VCaP (cell line): Measurements from ENCODE around the gene CRACR2B.

Experiments
- H3K27ac ChIP-seq: fragments of 450-650 bp; 2 replicates; pipeline ENCODE4 v1.5.1; 2017
- TF ChIP-seq, protein P1 (sequence below): fragments of 450-650 bp; conservative IDR thresholded peaks from 2 replicates; pipeline ENCODE4 v1.5.1; 2017; ENCODE audit warnings: mild to moderate bottlenecking, moderate library complexity

Gene CRACR2B

DNA sequence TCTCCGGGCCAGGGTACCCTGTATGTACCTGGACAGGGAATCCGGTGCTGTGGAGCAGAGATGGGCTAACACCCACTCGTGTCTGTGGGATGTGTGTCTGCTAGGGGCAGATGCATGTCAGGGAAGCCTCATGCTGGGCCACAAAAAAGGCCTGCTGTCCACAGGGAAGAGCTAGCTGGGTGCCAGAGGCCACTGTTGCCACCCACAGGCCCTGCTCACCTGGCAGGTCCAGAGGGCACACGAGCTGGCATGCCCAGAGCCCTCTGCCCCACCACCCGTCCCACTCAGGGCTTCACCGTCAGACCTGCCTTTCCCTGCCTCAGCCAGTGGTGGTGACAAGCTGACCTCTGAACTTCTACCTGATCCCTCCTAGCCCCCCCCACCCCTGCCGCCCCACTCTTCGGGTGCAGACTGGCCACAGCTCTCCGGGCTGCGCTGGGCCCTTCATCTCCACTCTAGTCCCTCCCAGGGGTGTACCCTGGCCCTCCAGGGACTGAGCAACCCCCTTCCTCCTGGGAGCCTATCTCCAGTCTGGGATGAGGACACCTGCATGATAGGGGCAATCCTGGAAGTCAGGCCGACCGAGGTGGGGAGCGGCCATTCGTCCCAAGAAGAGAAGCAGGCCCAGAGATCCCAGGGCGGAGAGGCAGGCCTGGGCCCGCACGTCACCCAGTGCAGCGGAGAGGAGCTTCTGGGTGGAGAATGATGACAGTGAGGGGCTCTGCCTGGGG lies 31.0 kb upstream of the CRACR2B start:
- TF ChIP-seq, protein P1, sequence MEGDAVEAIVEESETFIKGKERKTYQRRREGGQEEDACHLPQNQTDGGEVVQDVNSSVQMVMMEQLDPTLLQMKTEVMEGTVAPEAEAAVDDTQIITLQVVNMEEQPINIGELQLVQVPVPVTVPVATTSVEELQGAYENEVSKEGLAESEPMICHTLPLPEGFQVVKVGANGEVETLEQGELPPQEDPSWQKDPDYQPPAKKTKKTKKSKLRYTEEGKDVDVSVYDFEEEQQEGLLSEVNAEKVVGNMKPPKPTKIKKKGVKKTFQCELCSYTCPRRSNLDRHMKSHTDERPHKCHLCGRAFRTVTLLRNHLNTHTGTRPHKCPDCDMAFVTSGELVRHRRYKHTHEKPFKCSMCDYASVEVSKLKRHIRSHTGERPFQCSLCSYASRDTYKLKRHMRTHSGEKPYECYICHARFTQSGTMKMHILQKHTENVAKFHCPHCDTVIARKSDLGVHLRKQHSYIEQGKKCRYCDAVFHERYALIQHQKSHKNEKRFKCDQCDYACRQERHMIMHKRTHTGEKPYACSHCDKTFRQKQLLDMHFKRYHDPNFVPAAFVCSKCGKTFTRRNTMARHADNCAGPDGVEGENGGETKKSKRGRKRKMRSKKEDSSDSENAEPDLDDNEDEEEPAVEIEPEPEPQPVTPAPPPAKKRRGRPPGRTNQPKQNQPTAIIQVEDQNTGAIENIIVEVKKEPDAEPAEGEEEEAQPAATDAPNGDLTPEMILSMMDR: no peak
- peak overlapping the region; percentile 89 for H3K27ac ChIP-seq

DNA sequence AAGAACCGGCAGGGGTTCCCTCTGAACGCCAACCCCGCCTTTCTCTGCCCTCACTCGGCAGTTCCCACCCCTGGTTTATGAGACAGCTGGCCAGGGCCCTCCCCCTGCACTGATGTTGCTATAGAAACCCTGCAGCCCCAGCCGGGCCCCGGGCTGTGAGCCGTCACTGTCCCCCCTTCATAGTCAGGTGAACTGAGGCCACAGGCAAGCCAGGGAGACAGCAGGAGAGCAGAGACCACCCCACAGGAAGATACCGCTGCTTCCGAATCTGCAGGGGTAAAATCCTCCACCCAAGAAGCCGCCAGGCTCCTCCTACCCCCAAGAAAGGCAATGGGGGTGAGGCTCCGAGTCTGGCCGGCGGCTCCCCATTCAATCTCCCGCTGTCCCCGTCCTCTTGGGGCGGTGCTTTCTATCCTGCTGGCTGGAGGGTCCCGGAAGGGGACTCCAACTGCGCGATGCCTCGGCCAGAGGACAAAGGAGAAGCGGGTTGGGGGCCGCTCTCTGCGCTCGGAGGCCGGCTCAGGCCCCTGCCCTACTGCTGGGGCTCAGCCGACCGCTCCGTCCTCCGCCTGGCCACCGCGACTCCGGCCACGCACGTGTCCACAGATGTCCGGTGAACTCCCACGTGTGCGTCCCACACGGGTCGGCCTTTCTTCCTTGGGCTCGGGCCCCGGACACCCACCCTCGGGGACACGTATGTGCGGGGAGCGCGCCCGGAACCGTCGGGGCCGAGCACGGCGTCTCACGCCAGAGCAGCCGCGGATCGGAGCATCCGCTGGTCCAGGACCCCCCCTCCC lies 30.2 kb upstream of the CRACR2B start:
- H3K27ac ChIP-seq: peak overlapping the region; percentile 89
- TF ChIP-seq, protein P1: no peak

DNA sequence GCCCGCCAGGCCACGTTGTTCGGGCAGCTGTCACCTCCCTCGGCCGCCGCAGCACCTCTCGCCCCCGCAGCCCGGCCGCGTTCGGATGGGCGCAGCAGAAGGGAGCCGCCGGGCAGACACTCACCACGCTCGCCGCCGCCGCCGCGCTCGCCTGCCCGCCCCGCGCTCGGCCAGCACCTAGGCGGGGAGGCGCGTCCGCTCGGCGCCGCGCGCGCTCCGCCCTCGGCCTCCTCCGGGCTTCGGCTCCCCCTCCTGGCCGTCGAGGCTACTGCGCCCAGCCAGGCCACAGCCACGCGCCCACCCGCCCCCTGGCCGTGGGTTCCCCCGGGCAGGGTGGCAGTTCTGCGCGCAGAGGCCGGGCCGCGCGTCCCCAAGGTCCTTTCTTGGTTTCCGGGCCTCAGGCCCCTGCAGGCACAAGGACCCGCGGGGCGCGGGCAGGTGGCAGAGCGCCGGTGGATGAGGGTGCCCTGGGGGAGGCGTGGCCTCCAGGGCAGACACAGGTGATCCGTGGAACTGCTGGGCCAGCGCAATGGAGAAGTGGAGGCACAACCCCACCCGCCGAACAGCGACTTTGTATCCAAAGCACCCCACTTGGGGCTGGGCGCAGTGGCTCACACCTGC lies 29.5 kb upstream of the CRACR2B start, which contains the start of gene SLC25A22:
TSS of gene SLC25A22 (minus strand) at position 189 of the 621 bp plus-strand sequence. CDS start 3,275 bp downstream, outside the sequence.
- peak within 1 kb of the TSS; percentile 89 for H3K27ac ChIP-seq
- TF ChIP-seq, protein P1: peak; percentile 94

DNA sequence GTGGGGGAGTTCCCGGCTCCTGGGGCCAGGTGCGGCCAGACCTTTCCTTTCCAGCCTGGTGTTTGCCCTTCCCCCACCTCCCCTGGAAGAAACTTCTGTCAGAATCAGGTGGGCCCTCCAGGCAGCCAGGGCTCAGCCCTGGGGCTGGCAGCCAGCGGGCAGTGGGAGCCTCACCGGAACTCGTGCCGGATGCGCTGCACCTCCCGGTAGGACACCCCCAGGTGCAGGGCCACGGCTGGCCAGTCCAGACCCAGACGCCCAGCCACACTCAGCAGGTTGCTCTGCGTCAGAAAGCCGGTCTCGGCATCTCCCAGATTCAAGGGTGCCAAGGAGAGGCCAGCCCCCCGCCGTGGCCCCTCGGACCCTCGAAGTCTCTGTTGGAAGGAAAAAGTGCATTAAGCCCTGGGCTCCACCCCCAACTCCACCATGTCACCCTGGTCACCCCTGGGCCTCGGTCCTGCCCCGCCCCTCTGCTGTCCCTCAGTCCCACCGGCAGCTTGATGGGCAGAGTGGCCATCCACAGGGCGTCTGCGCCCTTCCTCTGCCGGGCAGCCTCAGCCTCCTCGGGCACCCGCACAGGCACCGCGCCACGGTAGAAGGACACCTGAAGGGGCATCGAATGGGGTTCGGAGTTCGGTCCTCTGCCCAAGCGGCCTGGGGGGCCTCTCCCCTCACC lies 27.9 kb upstream of the CRACR2B start:
- H3K27ac ChIP-seq: peak overlapping the region; percentile 89
- TF ChIP-seq, protein P1: no peak

DNA sequence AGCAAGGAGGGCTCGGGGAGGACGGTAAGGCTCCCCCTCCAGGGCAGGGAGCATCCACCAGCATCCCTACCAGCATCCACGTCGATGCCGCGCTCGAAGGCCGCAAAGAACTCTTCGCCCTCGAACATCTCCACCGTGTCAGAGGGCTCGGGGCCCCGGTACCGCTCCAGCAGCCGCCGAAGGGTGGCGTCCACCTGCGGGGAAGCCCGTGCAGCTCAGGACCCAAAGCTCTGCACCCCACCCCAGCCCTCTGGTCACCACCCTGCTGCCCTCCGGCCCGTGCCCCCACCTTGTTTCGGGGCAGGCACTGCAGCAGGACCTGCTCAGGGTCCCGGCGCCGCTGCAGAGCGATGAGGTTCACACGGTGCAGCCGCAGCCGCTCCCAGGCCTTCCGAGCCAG lies 27.2 kb upstream of the CRACR2B start:
- TF ChIP-seq, protein P1: no peak
- H3K27ac ChIP-seq: no peak overlapping the region

DNA sequence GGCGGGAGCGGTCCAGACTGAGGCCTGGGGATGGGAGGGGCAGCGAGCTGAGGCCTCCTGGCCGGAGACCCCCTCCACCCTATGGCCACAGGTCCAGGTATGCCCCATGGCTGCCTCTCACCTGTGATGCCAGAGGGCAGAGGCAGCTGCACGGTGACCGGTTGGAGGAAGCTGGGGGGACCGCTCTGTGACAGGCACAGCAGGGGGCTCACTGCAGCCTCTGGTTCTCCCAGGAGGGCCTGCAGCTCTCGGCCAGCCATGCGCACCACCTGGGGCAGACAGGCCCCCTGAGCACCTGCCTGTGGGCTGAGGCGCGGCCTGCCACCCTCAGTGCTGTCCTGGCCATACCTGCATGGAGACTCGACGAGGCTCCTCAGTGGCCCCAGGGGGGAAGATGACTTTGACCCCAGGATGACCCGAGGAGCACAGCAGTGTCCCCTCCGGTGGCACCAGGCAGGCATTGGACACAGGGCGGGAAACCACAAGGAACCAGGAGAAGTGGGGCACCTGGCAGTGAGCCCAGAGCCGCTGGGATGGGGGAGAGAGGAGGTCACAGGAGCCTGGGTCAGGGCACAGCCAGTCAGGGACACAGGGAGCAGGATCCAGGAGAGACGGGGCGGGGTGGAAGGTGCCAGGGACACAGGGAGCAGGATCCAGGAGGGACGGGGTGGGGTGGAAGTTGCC lies 26.5 kb upstream of the CRACR2B start:
- TF ChIP-seq, protein P1: no peak
- H3K27ac ChIP-seq: no peak overlapping the region
